Left renal cortex interstitium (tissue), 4 donors: ENCODE data around the gene GDI1. TPM values are rescaled to one million over a fixed set of nuclear protein-coding genes. Genes with fewer than 3 reads are reported as not detected.

ENCODE experiments used
- polyA plus RNA-seq, 4 donors: library from polyadenylated mRNA; unstranded; fragments of 120-200 nt; gene quantifications; one replicate each; pipeline ENCODE4 v1.2.1, GENCODE V29; 2013; ENCODE audit not compliant: insufficient read length in 4 of 4

GDI1 gene
- polyA plus RNA-seq, 4 donors: 104 to 156 (median 137) TPM

Other genes starting within 250 kb of the GDI1 start
- not detected for gene OPN1MW2, start 217.4 kb upstream of the GDI1 start, polyA plus RNA-seq
- not detected for gene OPN1MW3, start 179.6 kb upstream of the GDI1 start, polyA plus RNA-seq
- gene TEX28, start 142.0 kb upstream of the GDI1 start, polyA plus RNA-seq: not detected
- gene TKTL1, start 141.4 kb upstream of the GDI1 start, polyA plus RNA-seq: under 1 TPM; 0.33 to 0.61 (median 0.53) TPM
- gene FLNA, start 62.5 kb upstream of the GDI1 start, polyA plus RNA-seq: 100 to 1,000 TPM; 414 to 641 (median 539) TPM
- gene EMD, start 57.9 kb upstream of the GDI1 start, polyA plus RNA-seq: 10 to 100 TPM; 63.4 to 76.3 (median 74.9) TPM
- gene RPL10, start 38.8 kb upstream of the GDI1 start, polyA plus RNA-seq: 1,000 to 10,000 TPM; 3,011 to 4,069 (median 3,093) TPM
- 10 to 100 TPM; 13.2 to 14.8 (median 14.7) TPM for gene DNASE1L1, start 27.9 kb upstream of the GDI1 start, polyA plus RNA-seq
- gene TAFAZZIN, start 25.6 kb upstream of the GDI1 start, polyA plus RNA-seq: 10 to 100 TPM; 26.4 to 51.2 (median 36.5) TPM
- 100 to 1,000 TPM; 142 to 176 (median 157) TPM for gene ATP6AP1, start 8.5 kb upstream of the GDI1 start, polyA plus RNA-seq
- 10 to 100 TPM; 51.8 to 58.8 (median 57.3) TPM for gene FAM50A, start 7.0 kb downstream of the GDI1 start, polyA plus RNA-seq
- 10 to 100 TPM; 34.7 to 66.9 (median 53.3) TPM for gene PLXNA3, start 21.1 kb downstream of the GDI1 start, polyA plus RNA-seq
- 10 to 100 TPM; 11.4 to 19.4 (median 13.4) TPM for gene LAGE3, start 42.1 kb downstream of the GDI1 start, polyA plus RNA-seq
- 10 to 100 TPM; 26.2 to 39.6 (median 30.1) TPM for gene UBL4A, start 49.5 kb downstream of the GDI1 start, polyA plus RNA-seq
- 10 to 100 TPM; 18.3 to 25.0 (median 20.7) TPM for gene SLC10A3, start 53.5 kb downstream of the GDI1 start, polyA plus RNA-seq
- 10 to 100 TPM; 34.1 to 47.8 (median 40.2) TPM for gene FAM3A, start 79.1 kb downstream of the GDI1 start, polyA plus RNA-seq
- 10 to 100 TPM; 32.4 to 47.8 (median 41.6) TPM for gene G6PD, start 109.7 kb downstream of the GDI1 start, polyA plus RNA-seq
- gene IKBKG, start 110.5 kb downstream of the GDI1 start, polyA plus RNA-seq: 10 to 100 TPM; 13.9 to 24.2 (median 19.2) TPM
- gene CTAG1A, start 148.0 kb downstream of the GDI1 start, polyA plus RNA-seq: not detected
- not detected for gene CTAG1B, start 182.1 kb downstream of the GDI1 start, polyA plus RNA-seq
- not detected for gene CTAG2, start 216.4 kb downstream of the GDI1 start, polyA plus RNA-seq